Lung microvascular endothelial cell (primary cell): Measurements from ENCODE around the gene XDH. TPM values are rescaled to one million over a fixed set of nuclear protein-coding genes. Genes with fewer than 3 reads are reported as not detected.

ENCODE experiments used
- DNase-seq, 2 donors: peaks; one replicate each; pipeline versions ENCODE4 v3.0.0 to v3.0.0-alpha.2; 2010; ENCODE audit warnings: low read depth in 2 of 2
- total RNA-seq: library from RNA; depleted of rRNA; stranded (reverse); fragments of >200 nt; gene quantifications from 2 replicates; pipeline ENCODE4 v1.2.1, GENCODE V29; 2014

Gene XDH
- total RNA-seq: not detected in 2 replicates

DNA sequence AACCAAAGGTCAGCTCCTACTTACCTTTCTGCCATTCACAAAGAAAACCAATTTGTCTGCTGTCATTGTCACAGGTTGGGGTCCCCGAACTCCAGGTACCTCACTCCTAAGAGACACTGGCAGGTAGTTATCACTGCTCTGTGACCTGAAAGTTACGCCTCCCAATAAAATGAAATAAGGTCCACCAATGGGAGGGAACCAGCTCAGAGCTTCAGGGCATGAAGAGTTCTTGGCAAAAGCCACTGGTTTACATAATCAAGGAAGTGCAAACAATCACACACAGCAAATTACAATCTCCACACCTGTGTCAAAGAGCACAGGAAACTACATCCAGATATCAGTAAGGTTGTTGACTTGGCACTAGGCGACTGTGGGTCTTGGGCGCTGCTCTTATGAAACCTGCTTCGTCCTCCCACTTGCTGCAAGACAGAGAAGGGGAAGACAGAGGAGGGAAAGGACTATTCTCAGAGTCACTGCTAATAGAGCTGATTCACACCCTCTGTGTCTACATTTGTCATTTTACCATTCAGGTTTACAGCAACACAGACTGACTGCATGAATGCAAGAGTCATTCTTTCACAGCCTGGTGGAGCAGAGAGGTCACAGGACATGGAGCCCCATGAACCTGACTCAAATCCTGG lies at the start of gene XDH:
XDH (minus strand) TSS at position 142 of the 641 bp plus-strand sequence; CDS start at position 66, 76 bp downstream.
- DNase-seq: no peak

GRCh38 chr2:31457651-31458050 lies 43.1 kb upstream of the XDH start:
- no peak for DNase-seq

DNA sequence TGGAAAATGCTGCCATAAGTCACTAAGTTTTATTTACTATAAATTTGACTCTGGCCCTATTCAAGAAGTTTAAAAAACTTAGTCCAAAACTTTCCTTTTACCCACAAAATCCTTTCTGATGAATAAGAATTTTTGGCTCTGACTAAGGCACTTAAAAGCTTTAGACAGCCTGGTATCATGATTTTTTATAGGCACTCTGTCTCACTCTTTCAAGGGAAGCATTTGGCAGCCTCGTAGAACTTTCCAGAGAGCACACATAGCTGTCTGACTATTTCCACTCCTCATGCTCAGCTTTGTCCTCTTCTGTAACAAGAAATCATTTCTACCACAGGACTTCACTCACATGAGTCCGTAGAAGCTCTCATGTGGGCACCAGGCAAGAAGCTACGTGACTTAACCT lies 32.3 kb upstream of the XDH start:
- DNase-seq: no peak

GRCh38 chr2:31442376-31442775 lies 27.8 kb upstream of the XDH start:
- no peak for DNase-seq

DNA sequence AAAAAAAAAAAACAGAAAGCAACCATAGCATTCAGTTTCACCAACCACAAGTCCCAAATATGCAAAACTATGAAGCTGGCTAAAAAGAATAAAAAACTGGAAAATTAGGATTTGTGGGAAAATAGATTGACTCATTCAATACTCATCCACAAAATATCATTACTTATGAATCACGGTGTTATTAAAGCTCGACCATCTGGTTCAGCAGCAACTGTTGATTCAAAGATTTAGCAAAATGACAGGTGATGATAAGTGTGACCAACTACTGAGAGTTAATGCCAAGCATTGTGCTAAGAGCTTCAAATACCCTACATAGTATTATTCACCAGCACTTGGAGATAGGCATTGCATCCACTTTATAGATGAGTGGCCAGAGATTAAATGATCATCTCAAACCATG lies 26.2 kb upstream of the XDH start:
- no peak for DNase-seq

- no peak for DNase-seq
Measured at GRCh38 chr2:31434911-31435310, 20.4 kb upstream of the XDH start.

GRCh38 chr2:31433541-31433940 lies 19.0 kb upstream of the XDH start:
- no peak for DNase-seq

- DNase-seq: no peak
Measured at GRCh38 chr2:31430439-31431165, 16.1 kb upstream of the XDH start.

- no peak for DNase-seq
Measured at GRCh38 chr2:31429759-31430438, 15.4 kb upstream of the XDH start.

DNA sequence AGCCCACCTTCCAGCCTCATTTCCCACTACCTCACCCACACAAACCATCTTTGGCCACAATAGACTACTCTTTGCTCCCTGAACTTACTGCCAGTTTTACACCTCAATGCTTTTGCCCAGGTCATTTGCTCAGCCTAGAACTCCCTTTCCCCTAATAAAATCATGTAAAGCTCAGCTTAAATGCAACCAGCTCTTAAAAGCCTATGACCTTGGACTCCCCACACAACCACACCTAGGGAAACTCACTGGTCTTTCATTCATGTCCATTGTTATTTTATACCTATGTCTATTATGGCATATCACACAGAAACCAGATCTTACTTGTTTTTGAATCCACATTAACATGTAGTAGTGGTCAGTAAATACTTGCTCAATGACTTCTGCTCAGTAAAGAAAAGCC lies 14.5 kb upstream of the XDH start:
- no peak for DNase-seq

GRCh38 chr2:31428001-31428418 lies 13.5 kb upstream of the XDH start:
- no peak for DNase-seq

- no peak for DNase-seq
Measured at GRCh38 chr2:31426096-31426495, 11.6 kb upstream of the XDH start.

DNA sequence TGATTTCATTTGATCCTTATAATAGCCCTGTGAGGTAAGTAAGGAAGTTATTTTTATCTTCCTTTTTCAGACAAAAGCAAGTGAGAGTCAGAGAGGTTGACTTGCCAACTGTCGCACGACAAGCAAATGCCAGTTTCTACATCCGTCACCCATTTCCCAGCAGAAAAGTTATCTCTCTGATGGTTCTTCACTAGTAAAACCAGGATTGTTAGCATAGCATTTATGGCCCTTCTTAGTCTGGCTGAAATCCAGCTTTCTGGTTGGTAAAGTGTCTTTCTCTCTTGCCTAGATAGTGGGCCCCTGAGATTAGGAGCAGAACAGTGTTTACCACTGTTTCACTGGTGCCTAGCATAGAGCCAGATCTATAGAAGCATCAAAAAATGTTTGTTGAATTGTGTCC lies 7.1 kb upstream of the XDH start:
- DNase-seq: no peak

GRCh38 chr2:31420936-31421335 lies 6.4 kb upstream of the XDH start:
- DNase-seq: no peak

DNA sequence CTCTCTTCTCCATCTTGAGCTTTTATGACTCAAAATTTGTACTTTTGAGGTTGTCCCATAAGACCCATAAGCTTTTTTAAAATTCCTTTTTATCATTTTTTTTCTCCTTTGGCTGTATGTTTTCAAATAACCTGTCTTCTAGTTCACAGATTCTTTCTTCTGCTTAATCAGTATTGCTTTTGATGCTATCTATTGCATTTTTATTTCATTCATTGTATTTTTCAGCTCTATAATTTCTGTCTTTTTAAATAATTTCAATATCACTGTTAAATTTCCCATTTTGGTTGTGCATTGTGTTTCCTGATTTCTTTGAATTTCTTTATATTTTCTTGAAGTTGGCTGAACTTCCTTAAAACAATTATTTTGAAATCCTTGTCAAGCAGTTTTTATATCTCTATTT lies 4.8 kb upstream of the XDH start:
- DNase-seq: no peak

GRCh38 chr2:31415421-31415820 lies 879 bp upstream of the XDH start:
- DNase-seq: no peak

- DNase-seq: no peak
Measured at GRCh38 chr2:31413862-31414550, 536 bp downstream of the XDH start.

- no peak for DNase-seq
Measured at GRCh38 chr2:31413025-31413424, 1.5 kb downstream of the XDH start.

GRCh38 chr2:31411771-31412170 lies 2.8 kb downstream of the XDH start:
- no peak for DNase-seq

- no peak for DNase-seq
Measured at GRCh38 chr2:31406593-31407385, 7.8 kb downstream of the XDH start.

DNA sequence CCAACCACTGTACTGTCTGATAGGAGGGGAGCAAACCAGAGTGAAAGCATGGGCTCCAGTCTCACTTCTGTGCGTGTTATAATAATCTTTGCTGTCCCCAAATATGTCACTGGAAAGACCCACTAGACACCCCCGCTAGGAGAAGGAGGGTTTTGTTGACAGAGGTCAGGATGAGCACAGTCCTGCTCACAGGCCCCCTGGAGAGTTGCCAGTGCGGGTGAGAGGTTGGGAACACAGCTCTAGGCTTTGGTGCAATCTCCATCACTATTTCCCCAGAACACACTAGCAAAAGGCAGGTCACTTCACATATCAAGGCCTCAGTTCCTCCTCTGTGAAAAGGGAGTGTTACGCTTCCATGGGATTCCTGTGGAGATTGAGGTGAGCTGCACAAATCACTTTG lies 9.7 kb downstream of the XDH start:
- DNase-seq: no peak
